Measurements from ENCODE around the gene PRMT1. TPM values are rescaled to one million over a fixed set of nuclear protein-coding genes. Genes with fewer than 3 reads are reported as not detected.

Gene PRMT1
- total RNA-seq, 1 experiment from 2014 or later: 505 TPM

DNA sequence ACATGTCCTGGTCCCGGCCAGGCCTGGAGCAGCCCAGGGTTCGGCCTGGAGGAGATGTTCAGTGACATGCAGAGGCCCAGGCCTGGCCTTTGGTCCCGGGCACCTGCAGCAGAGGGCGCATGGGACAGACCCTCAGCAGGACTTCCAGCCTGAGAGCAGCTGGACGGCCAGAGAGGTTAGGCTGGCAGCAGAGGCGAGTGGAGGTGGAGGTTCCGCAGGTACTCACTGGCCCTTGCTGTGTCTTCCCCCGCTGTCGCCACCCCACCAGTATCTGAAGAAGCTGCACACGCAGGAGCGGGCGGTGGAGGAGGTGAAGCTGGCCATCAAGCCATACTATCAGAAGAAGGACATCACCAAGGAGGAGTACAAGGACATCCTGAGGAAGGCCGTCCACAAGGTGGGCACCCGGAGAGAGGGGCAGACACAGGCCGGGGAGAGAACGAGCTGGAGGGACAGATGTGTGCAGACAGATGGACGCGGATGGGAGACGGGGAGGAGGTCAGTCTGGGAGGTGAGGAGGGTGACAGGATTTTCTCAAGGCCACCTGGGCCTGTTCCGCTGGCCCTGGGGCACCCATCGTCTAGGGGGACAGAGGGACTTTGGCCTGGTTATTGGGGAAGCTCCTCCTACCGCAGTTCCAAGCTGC lies 19.5 kb upstream of the PRMT1 start:
- H4K8ac ChIP-seq (replicated peaks; ENCODE audit: insufficient read length, low read depth, low read length): no peak overlapping the region
- no peak overlapping the region for H3K56ac ChIP-seq (ENCODE audit: insufficient read length, low read depth, low read length)
- H3K9ac ChIP-seq (ENCODE audit: extremely low read depth, insufficient read length, low read length): no peak overlapping the region
- H3K27me3 ChIP-seq (ENCODE audit: insufficient read depth, low read length): no peaks in the 10 kb centered on the region
- no peak overlapping the region for H2BK20ac ChIP-seq (ENCODE audit: low read depth, low read length, poor library complexity, severe bottlenecking)
- no peak overlapping the region for H4K5ac ChIP-seq (ENCODE audit: insufficient read length, low read depth, low read length)
- H3K23ac ChIP-seq (ENCODE audit: insufficient read length, low read depth, low read length): no peak overlapping the region
- H2BK15ac ChIP-seq (ENCODE audit: low read depth, low read length): no peak overlapping the region
- no peaks in the 10 kb centered on the region for H3K4me1 ChIP-seq (ENCODE audit: insufficient read depth, low read length)
- peaks cover 7% of the 10 kb centered on the region in 2 experiments; a peak in 4 of 5 replicates for H3K9me3 Mint-ChIP-seq
- no peak for DNase-seq
- WGBS (ENCODE audit: extremely low coverage, insufficient read length, low lambda C conversion rate): no CpG with 5 or more reads among the region's 22 CpGs
- no peak overlapping the region for H2BK120ac ChIP-seq (ENCODE audit: low read depth, low read length, poor library complexity, severe bottlenecking)
- no peak overlapping the region for H3K18ac ChIP-seq (ENCODE audit: insufficient read length, low read depth, low read length)
- no peaks in the 10 kb centered on the region for H3K23me2 ChIP-seq (ENCODE audit: insufficient read length, low read depth, low read length, poor library complexity, severe bottlenecking)
- no peak overlapping the region for H2AFZ ChIP-seq (ENCODE audit: low read length)
- peaks cover 53 to 91% (median 90%) of the 10 kb centered on the region in 3 experiments for H3K36me3 Mint-ChIP-seq (ENCODE audit: insufficient read depth in 1 of 3, low read depth in 3 of 3)
- no peaks in the 10 kb centered on the region for H3K79me1 ChIP-seq (ENCODE audit: insufficient read depth, low read depth, low read length, poor library complexity, severe bottlenecking)
- H3K14ac ChIP-seq (ENCODE audit: insufficient read depth, low read length): no peak overlapping the region
- peak overlapping the region in 2 of 3 experiments; percentile 53 to 92; a peak in 3 of 7 replicates for H3K27ac Mint-ChIP-seq
- no peak overlapping the region for H2BK5ac ChIP-seq (ENCODE audit: insufficient read length, low read length)
- H4K20me1 ChIP-seq (ENCODE audit: control insufficient read depth, insufficient read depth, insufficient read length): no peaks in the 10 kb centered on the region
- H3K4me2 ChIP-seq (ENCODE audit: insufficient read depth, insufficient read length, low read length): no peak overlapping the region
- no peak overlapping the region for H3K27ac ChIP-seq (ENCODE audit: insufficient read length, low read depth, low read length)
- H3K4ac ChIP-seq (ENCODE audit: low read depth, low read length): no peak overlapping the region
- no peaks in the 10 kb centered on the region for H3K27me3 Mint-ChIP-seq (ENCODE audit: low read depth)
- peaks cover 19 to 22% of the 10 kb centered on the region in 2 experiments for H3K4me1 Mint-ChIP-seq
- no peak overlapping the region for H2BK12ac ChIP-seq (ENCODE audit: insufficient read length, low read depth, low read length)
- H3K4me3 Mint-ChIP-seq: no peak overlapping the region; a peak in 1 of 5 replicates
- H3K79me2 ChIP-seq (ENCODE audit: insufficient read depth, low read length): no peaks in the 10 kb centered on the region
- H3T11ph ChIP-seq (ENCODE audit: low read length): no peak overlapping the region
- H2AK5ac ChIP-seq (ENCODE audit: insufficient read length, low read length): no peak overlapping the region
- TF ChIP-seq, protein P1, sequence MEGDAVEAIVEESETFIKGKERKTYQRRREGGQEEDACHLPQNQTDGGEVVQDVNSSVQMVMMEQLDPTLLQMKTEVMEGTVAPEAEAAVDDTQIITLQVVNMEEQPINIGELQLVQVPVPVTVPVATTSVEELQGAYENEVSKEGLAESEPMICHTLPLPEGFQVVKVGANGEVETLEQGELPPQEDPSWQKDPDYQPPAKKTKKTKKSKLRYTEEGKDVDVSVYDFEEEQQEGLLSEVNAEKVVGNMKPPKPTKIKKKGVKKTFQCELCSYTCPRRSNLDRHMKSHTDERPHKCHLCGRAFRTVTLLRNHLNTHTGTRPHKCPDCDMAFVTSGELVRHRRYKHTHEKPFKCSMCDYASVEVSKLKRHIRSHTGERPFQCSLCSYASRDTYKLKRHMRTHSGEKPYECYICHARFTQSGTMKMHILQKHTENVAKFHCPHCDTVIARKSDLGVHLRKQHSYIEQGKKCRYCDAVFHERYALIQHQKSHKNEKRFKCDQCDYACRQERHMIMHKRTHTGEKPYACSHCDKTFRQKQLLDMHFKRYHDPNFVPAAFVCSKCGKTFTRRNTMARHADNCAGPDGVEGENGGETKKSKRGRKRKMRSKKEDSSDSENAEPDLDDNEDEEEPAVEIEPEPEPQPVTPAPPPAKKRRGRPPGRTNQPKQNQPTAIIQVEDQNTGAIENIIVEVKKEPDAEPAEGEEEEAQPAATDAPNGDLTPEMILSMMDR (conservative IDR thresholded peaks at IDR 0.05): no peak
- H3K9me3 ChIP-seq (ENCODE audit: control insufficient read depth, low read depth, low read length): no peaks in the 10 kb centered on the region
- no peak overlapping the region for H4K91ac ChIP-seq (ENCODE audit: insufficient read length, low read depth, low read length)

Measured in H9 (cell line).